Chondrocyte (in vitro differentiated cells): ENCODE results near the gene APOA1. TPM values are rescaled to one million over a fixed set of nuclear protein-coding genes. Genes with fewer than 3 reads are reported as not detected.
A peak's percentile ranks its signal among the peaks of the same experiment; 100 is the strongest.

ENCODE experiments used
- DNase-seq: peaks from one replicate; pipeline ENCODE4 v3.0.0; 2021; ENCODE audit warnings: mixed read lengths, low spot score
- H3K27ac Mint-ChIP-seq: one replicate; pipeline ENCODE4 v1.8.0; 2021; ENCODE audit warnings: mild to moderate bottlenecking, moderate library complexity, mixed read lengths; ENCODE audit not compliant: unreplicated experiment
- H3K27me3 Mint-ChIP-seq: 2 replicates; pipeline ENCODE4 v1.8.0; 2021; ENCODE audit warnings: low read depth, mixed read lengths
- H3K36me3 Mint-ChIP-seq: 2 replicates; pipeline ENCODE4 v1.8.0; 2021; ENCODE audit warnings: low read depth, mixed read lengths
- H3K4me1 Mint-ChIP-seq: 2 replicates; pipeline ENCODE4 v1.8.0; 2021; ENCODE audit warnings: low read depth, mild to moderate bottlenecking, mixed read lengths
- H3K4me3 Mint-ChIP-seq: one replicate; pipeline ENCODE4 v1.8.0; 2021; ENCODE audit warnings: mild to moderate bottlenecking, moderate library complexity, mixed read lengths; ENCODE audit not compliant: unreplicated experiment
- H3K9me3 Mint-ChIP-seq: 2 replicates; pipeline ENCODE4 v1.8.0; 2021; ENCODE audit warnings: low read depth, mixed read lengths
- CTCF ChIP-seq: fragments of 200-600 bp; sonication (generic); IDR thresholded peaks from 2 replicates; pipeline ENCODE4 v1.5.0; 2021; ENCODE audit warnings: antibody characterized with exemption, mild to moderate bottlenecking, moderate library complexity
- total RNA-seq: library from RNA; stranded (reverse); gene quantifications from 3 replicates; pipeline ENCODE4 v1.2.1, GENCODE V29; 2021

Gene APOA1
- total RNA-seq, 1 donor from 2014 or later, result not detected

- DNase-seq, result no peak
- no peak overlapping the region for H3K27ac Mint-ChIP-seq
- H3K4me1 Mint-ChIP-seq, result peaks cover 8% of the 10 kb centered on the region
Measured at GRCh38 chr11:116876656-116877055, 39.2 kb upstream of the APOA1 start.

GRCh38 chr11:116875194-116875593, 37.8 kb upstream of the APOA1 start:
- TF ChIP-seq CTCF, result no peak
- Mint-ChIP-seq H3K4me1 (peaks cover 18% of the 10 kb centered on the region), H3K36me3 (peaks cover 9% of the 10 kb centered on the region), H3K4me3 (no peak overlapping the region), H3K9me3 (no peaks in the 10 kb centered on the region), H3K27ac (no peak overlapping the region), H3K27me3 (no peaks in the 10 kb centered on the region)
- no peak for DNase-seq

More at GRCh38 chr11:116876656-116877055, 39.2 kb upstream of the APOA1 start:
- Mint-ChIP-seq H3K27me3 (no peaks in the 10 kb centered on the region), H3K36me3 (peaks cover 12% of the 10 kb centered on the region), H3K9me3 (no peaks in the 10 kb centered on the region), H3K4me3 (no peak overlapping the region)
- no peak for TF ChIP-seq CTCF

GRCh38 chr11:116874251-116874650, 36.8 kb upstream of the APOA1 start:
- peaks cover 15% of the 10 kb centered on the region for H3K36me3 Mint-ChIP-seq

GRCh38 chr11:116873381-116873780, 36.0 kb upstream of the APOA1 start:
- Mint-ChIP-seq H3K36me3 (peaks cover 17% of the 10 kb centered on the region), H3K4me1 (peaks cover 14% of the 10 kb centered on the region), H3K9me3 (no peaks in the 10 kb centered on the region), H3K27ac (no peak overlapping the region), H3K27me3 (no peaks in the 10 kb centered on the region), H3K4me3 (no peak overlapping the region)
- no peak for TF ChIP-seq CTCF
- DNase-seq, result no peak

More at GRCh38 chr11:116874251-116874650, 36.8 kb upstream of the APOA1 start:
- H3K27me3 Mint-ChIP-seq, result no peaks in the 10 kb centered on the region
- H3K4me3 Mint-ChIP-seq, result no peak overlapping the region
- H3K4me1 Mint-ChIP-seq, result peaks cover 14% of the 10 kb centered on the region
- H3K9me3 Mint-ChIP-seq, result no peaks in the 10 kb centered on the region
- no peak for TF ChIP-seq CTCF
- no peak for DNase-seq
- no peak overlapping the region for H3K27ac Mint-ChIP-seq

GRCh38 chr11:116871248-116871647, 33.8 kb upstream of the APOA1 start:
- Mint-ChIP-seq H3K4me3 (no peak overlapping the region), H3K27ac (peak overlapping the region; percentile 64)

More at GRCh38 chr11:116871248-116871647, 33.8 kb upstream of the APOA1 start:
- no peaks in the 10 kb centered on the region for H3K9me3 Mint-ChIP-seq
- H3K36me3 Mint-ChIP-seq, result peaks cover 29% of the 10 kb centered on the region
- no peaks in the 10 kb centered on the region for H3K27me3 Mint-ChIP-seq
- no peak for DNase-seq
- no peak for TF ChIP-seq CTCF
- H3K4me1 Mint-ChIP-seq, result peaks cover 14% of the 10 kb centered on the region
